Caco-2 (cell line): ENCODE measurements around the gene KLHDC10. TPM values are rescaled to one million over a fixed set of nuclear protein-coding genes. Genes with fewer than 3 reads are reported as not detected.

ENCODE experiments used
- BruUV-seq: library from RNA; stranded (reverse); fragments of 400-500 nt; replicated peaks from 2 replicates; lab custom pipeline; 2021; lab: Mats Ljungman, UMichigan
- CTCF ChIA-PET: fragments of 300-600 bp; sonication (Branson Sonifier 250); formaldehyde crosslinking; loops from one replicate; lab custom pipeline; 2022; ENCODE audit warnings: antibody characterized with exemption; lab: Charles Lee
- POLR2A ChIA-PET: fragments of 300-600 bp; sonication (Branson Sonifier 250); formaldehyde crosslinking; loops from one replicate; lab custom pipeline; 2022; ENCODE audit warnings: antibody characterized with exemption; lab: Charles Lee
- DNase-seq, 2 experiments: peaks; one replicate each; pipeline versions ENCODE4 v3.0.0 to v3.0.0-alpha.2; 2020 to 2022
- H3K27me3 ChIP-seq: replicated peaks from 2 replicates; pipeline ENCODE4 v1.6.0; 2011; ENCODE audit warnings: low read length; ENCODE audit not compliant: control insufficient read depth, insufficient read depth
- H3K36me3 ChIP-seq: 2 replicates; pipeline ENCODE4 v1.5.1; 2011; ENCODE audit warnings: low read length; ENCODE audit not compliant: control insufficient read depth, insufficient read depth
- H3K4me1 ChIP-seq: fragments of 250-450 bp; sonication (Bioruptor Pico); 2 replicates; pipeline ENCODE4 v1.5.1; 2020; ENCODE audit warnings: mild to moderate bottlenecking
- H3K4me3 ChIP-seq: 2 replicates; pipeline ENCODE4 v1.5.1; 2011; ENCODE audit warnings: low read depth, mild to moderate bottlenecking, control low read depth, low read length
- H3K9me3 ChIP-seq: fragments of 250-450 bp; sonication (Bioruptor Pico); 2 replicates; pipeline ENCODE4 v1.5.1; 2020; ENCODE audit warnings: mild to moderate bottlenecking, moderate library complexity
- H3K27ac Mint-ChIP-seq: one replicate; pipeline ENCODE4 v1.8.0; 2022; ENCODE audit warnings: mixed read lengths; ENCODE audit not compliant: unreplicated experiment
- H3K27me3 Mint-ChIP-seq: one replicate; pipeline ENCODE4 v1.8.0; 2022; ENCODE audit warnings: mixed read lengths; ENCODE audit not compliant: insufficient read depth, unreplicated experiment
- H3K36me3 Mint-ChIP-seq: one replicate; pipeline ENCODE4 v1.8.0; 2022; ENCODE audit warnings: mild to moderate bottlenecking, mixed read lengths; ENCODE audit not compliant: insufficient read depth, unreplicated experiment
- H3K4me1 Mint-ChIP-seq: one replicate; pipeline ENCODE4 v1.8.0; 2022; ENCODE audit warnings: low read depth, mixed read lengths; ENCODE audit not compliant: unreplicated experiment
- H3K4me3 Mint-ChIP-seq: one replicate; pipeline ENCODE4 v1.8.0; 2022; ENCODE audit warnings: mild to moderate bottlenecking, moderate library complexity, mixed read lengths; ENCODE audit not compliant: unreplicated experiment
- H3K9me3 Mint-ChIP-seq: one replicate; pipeline ENCODE4 v1.8.0; 2022; ENCODE audit warnings: mixed read lengths; ENCODE audit not compliant: unreplicated experiment
- CTCF ChIP-seq, 2 experiments: fragments of 200-600 bp in 1 of 2; IDR thresholded peaks; 1 replicate in 1 of 2; 2 replicates in 1 of 2; pipeline versions ENCODE4 v1.5.1 to v1.8.0; 2011 to 2022; ENCODE audit warnings: antibody characterized with exemption in 1 of 2, control low read depth in 1 of 2, inconsistent platforms in 1 of 2, low read depth in 1 of 2, low read length in 1 of 2, mild to moderate bottlenecking in 1 of 2, moderate library complexity in 1 of 2; ENCODE audit not compliant: insufficient read depth in 1 of 2, severe bottlenecking in 1 of 2, unreplicated experiment in 1 of 2
- intact Hi-C: fragments of 100-400 bp; cut with micrococcal nuclease; formaldehyde crosslinking; loops from one replicate; pipeline ENCODE4 v1.10.0; 2022; ENCODE audit not compliant: unreplicated experiment
- total RNA-seq: library from RNA; stranded (reverse); gene quantifications from 2 replicates; pipeline ENCODE4 v1.2.3, GENCODE V29; 2022

The KLHDC10 gene
- total RNA-seq, 1 experiment from 2014 or later, result 22.3 TPM

GRCh38 chr7:130091999-130092398, 21.7 kb downstream of the KLHDC10 start:
- H3K9me3 Mint-ChIP-seq, result no peaks in the 10 kb centered on the region
- ChIA-PET POLR2A (no interaction called here), CTCF (interaction anchor here (0.6 kb wide), 1 partner anchor 551 kb away, joined by 4 read pairs; no protein-coding TSS in a partner anchor)
- no peak overlapping the region for H3K27ac Mint-ChIP-seq
- no peaks in the 10 kb centered on the region for H3K4me1 Mint-ChIP-seq
- intact Hi-C loops, result no loop called here
- Histone ChIP-seq H3K4me1 (no peaks in the 10 kb centered on the region), H3K27me3 (no peaks in the 10 kb centered on the region), H3K4me3 (no peak overlapping the region), H3K9me3 (no peaks in the 10 kb centered on the region), H3K36me3 (no peaks in the 10 kb centered on the region)
- DNase-seq, result no peak
- H3K36me3 Mint-ChIP-seq, result no peaks in the 10 kb centered on the region
- TF ChIP-seq CTCF (IDR thresholded peaks at IDR 0.05; ENCODE audit: insufficient read depth in 1 of 2, low read depth in 1 of 2, low read length in 1 of 2, severe bottlenecking in 1 of 2, unreplicated experiment in 1 of 2), result no peak
- BruUV-seq, result no TSS peak
- H3K4me3 Mint-ChIP-seq, result no peak overlapping the region
- H3K27me3 Mint-ChIP-seq, result no peaks in the 10 kb centered on the region

- Histone ChIP-seq H3K9me3 (no peaks in the 10 kb centered on the region), H3K27me3 (no peaks in the 10 kb centered on the region), H3K4me3 (no peak overlapping the region), H3K36me3 (no peaks in the 10 kb centered on the region), H3K4me1 (no peaks in the 10 kb centered on the region)
- BruUV-seq, result no TSS peak
- ChIA-PET CTCF (interaction anchor here (0.6 kb wide), 1 partner anchor 550 kb away, joined by 4 read pairs; no protein-coding TSS in a partner anchor), POLR2A (no interaction called here)
- no peak for DNase-seq
- TF ChIP-seq CTCF (IDR thresholded peaks at IDR 0.05; ENCODE audit: insufficient read depth in 1 of 2, low read depth in 1 of 2, low read length in 1 of 2, severe bottlenecking in 1 of 2, unreplicated experiment in 1 of 2), result no peak
- Mint-ChIP-seq H3K4me3 (no peak overlapping the region), H3K4me1 (no peaks in the 10 kb centered on the region), H3K27me3 (no peaks in the 10 kb centered on the region), H3K27ac (no peak overlapping the region), H3K9me3 (no peaks in the 10 kb centered on the region), H3K36me3 (no peaks in the 10 kb centered on the region)
- intact Hi-C loops, result no loop called here
Observed at GRCh38 chr7:130092598-130092997, 22.3 kb downstream of the KLHDC10 start.

- CTCF ChIA-PET, result interaction anchor here (0.6 to 1.4 kb wide), 4 partner anchors 24 to 88 kb away, joined by 3 to 4 read pairs (median 3); partner anchors contain the start of gene KLHDC10
- Histone ChIP-seq H3K27me3 (no peaks in the 10 kb centered on the region), H3K36me3 (no peaks in the 10 kb centered on the region; the same call in 1 of the 2 replicates), H3K4me3 (no peak overlapping the region), H3K9me3 (no peaks in the 10 kb centered on the region), H3K4me1 (no peaks in the 10 kb centered on the region)
- Mint-ChIP-seq H3K4me1 (no peaks in the 10 kb centered on the region), H3K27ac (no peak overlapping the region), H3K9me3 (no peaks in the 10 kb centered on the region), H3K4me3 (no peak overlapping the region), H3K36me3 (no peaks in the 10 kb centered on the region), H3K27me3 (no peaks in the 10 kb centered on the region)
- POLR2A ChIA-PET, result interaction anchor here (0.6 kb wide), 1 partner anchor 110 kb away, joined by 3 read pairs; the partner anchor contains the start of gene TMEM209
- no peak for DNase-seq
- no peak for TF ChIP-seq CTCF (IDR thresholded peaks at IDR 0.05; ENCODE audit: insufficient read depth in 1 of 2, low read depth in 1 of 2, low read length in 1 of 2, severe bottlenecking in 1 of 2, unreplicated experiment in 1 of 2)
- BruUV-seq, result no TSS peak
- intact Hi-C loops, result no loop called here
Observed at GRCh38 chr7:130095812-130096211, 25.5 kb downstream of the KLHDC10 start.
